GM23338 (cell line): ENCODE data around the gene AP3B2. TPM values are rescaled to one million over a fixed set of nuclear protein-coding genes. Genes with fewer than 3 reads are reported as not detected.

ENCODE experiments used
- ATAC-seq: fragments of 200-7000 bp; cut with Tn5 transposase; 3 replicates; pipeline ENCODE4 v1.9.1; 2020
- DNase-seq: peaks from one replicate; pipeline ENCODE4 v3.0.0-alpha.2; 2015; ENCODE audit warnings: low spot score
- H2AFZ ChIP-seq: fragments of 200-600 bp; sonication (generic); 2 replicates; pipeline ENCODE4 v1.8.0; 2016; ENCODE audit warnings: antibody characterized with exemption, mild to moderate bottlenecking, moderate library complexity
- H3F3A ChIP-seq: fragments of 200-600 bp; sonication (generic); replicated peaks from 2 replicates; pipeline ENCODE4 v1.8.0; 2017; ENCODE audit warnings: antibody characterized with exemption, mixed run types, low read depth
- H3K27ac ChIP-seq: fragments of 200-600 bp; sonication (generic); 2 replicates; pipeline ENCODE4 v1.6.1; 2016; ENCODE audit warnings: low read depth
- H3K27me3 ChIP-seq: fragments of 200-600 bp; sonication (generic); 2 replicates; pipeline ENCODE4 v1.8.0; 2016; ENCODE audit warnings: mild to moderate bottlenecking, mixed run types, moderate library complexity; ENCODE audit not compliant: insufficient read depth
- H3K36me3 ChIP-seq: fragments of 200-600 bp; sonication (generic); 2 replicates; pipeline ENCODE4 v1.8.0; 2016; ENCODE audit warnings: mild to moderate bottlenecking; ENCODE audit not compliant: insufficient read depth
- H3K4me1 ChIP-seq: fragments of 200-600 bp; sonication (generic); 2 replicates; pipeline ENCODE4 v1.8.0; 2016; ENCODE audit warnings: mild to moderate bottlenecking, moderate library complexity; ENCODE audit not compliant: insufficient read depth
- H3K4me2 ChIP-seq: fragments of 200-600 bp; sonication (generic); 2 replicates; pipeline ENCODE4 v1.7.1; 2017; ENCODE audit warnings: mixed run types
- H3K4me3 ChIP-seq: fragments of 200-600 bp; sonication (generic); 2 replicates; pipeline ENCODE4 v1.6.1; 2016; ENCODE audit warnings: mixed run types
- H3K79me2 ChIP-seq: fragments of 200-600 bp; sonication (generic); replicated peaks from 2 replicates; pipeline ENCODE4 v1.8.0; 2017; ENCODE audit warnings: mild to moderate bottlenecking; ENCODE audit not compliant: insufficient read depth
- H3K9me2 ChIP-seq: fragments of 200-600 bp; sonication (generic); 2 replicates; pipeline ENCODE4 v1.8.0; 2017; ENCODE audit not compliant: insufficient read depth
- H4K20me1 ChIP-seq: fragments of 200-600 bp; sonication (generic); replicated peaks from 2 replicates; pipeline ENCODE4 v1.8.0; 2017; ENCODE audit warnings: mild to moderate bottlenecking; ENCODE audit not compliant: insufficient read depth
- H3K27ac Mint-ChIP-seq: 2 replicates; pipeline ENCODE4 v1.8.0; 2020; ENCODE audit warnings: inconsistent platforms, mild to moderate bottlenecking, moderate library complexity, mixed read lengths
- H3K27me3 Mint-ChIP-seq: 3 replicates; pipeline ENCODE4 v1.8.0; 2022; ENCODE audit warnings: low read depth, mild to moderate bottlenecking, moderate library complexity, mixed read lengths, inconsistent platforms; ENCODE audit not compliant: insufficient read depth, poor library complexity
- H3K36me3 Mint-ChIP-seq: 3 replicates; pipeline ENCODE4 v1.8.0; 2021; ENCODE audit warnings: low read depth, mild to moderate bottlenecking, inconsistent platforms, moderate library complexity, mixed read lengths
- H3K4me1 Mint-ChIP-seq: 3 replicates; pipeline ENCODE4 v1.8.0; 2020; ENCODE audit warnings: mild to moderate bottlenecking, inconsistent platforms, mixed read lengths
- H3K4me3 Mint-ChIP-seq: 3 replicates; pipeline ENCODE4 v1.8.0; 2021; ENCODE audit warnings: moderate library complexity, mild to moderate bottlenecking, inconsistent platforms, mixed read lengths
- H3K9me3 Mint-ChIP-seq: 3 replicates; pipeline ENCODE4 v1.8.0; 2020; ENCODE audit warnings: moderate library complexity, mild to moderate bottlenecking, inconsistent platforms, mixed read lengths
- CREB1 ChIP-seq: fragments of 250-450 bp; sonication (Bioruptor Pico); IDR thresholded peaks from 2 replicates; pipeline ENCODE4 v1.5.0; 2020; ENCODE audit warnings: low read depth, mild to moderate bottlenecking, moderate library complexity
- CTCF ChIP-seq, 2 experiments: fragments of 200-600 bp in 1 of 2; sonication (generic) in 1 of 2; conservative IDR thresholded peaks; 2 replicates each; pipeline versions ENCODE4 v1.5.1 to v1.6.1; 2016 to 2017; ENCODE audit warnings: antibody characterized with exemption in 2 of 2, low read depth in 2 of 2, mild to moderate bottlenecking in 2 of 2, moderate library complexity in 1 of 2
- EZH2 ChIP-seq: fragments of 200-600 bp; sonication (generic); IDR thresholded peaks from one replicate; pipeline ENCODE4 v1.8.0; 2017; ENCODE audit warnings: antibody characterized with exemption, mild to moderate bottlenecking, low read depth; ENCODE audit not compliant: unreplicated experiment
- EZH2phosphoT487 ChIP-seq: fragments of 200-600 bp; sonication (generic); IDR thresholded peaks from one replicate; pipeline ENCODE4 v1.8.1; 2018; ENCODE audit warnings: antibody characterized with exemption; ENCODE audit not compliant: unreplicated experiment
- JUNB ChIP-seq: IDR thresholded peaks from one replicate; pipeline ENCODE4 v1.6.1; 2016; ENCODE audit warnings: antibody characterized with exemption; ENCODE audit not compliant: unreplicated experiment
- NANOG ChIP-seq: IDR thresholded peaks from 2 replicates; pipeline ENCODE4 v1.6.1; 2016; ENCODE audit warnings: antibody characterized with exemption, borderline replicate concordance
- POLR2AphosphoS5 ChIP-seq: IDR thresholded peaks from 2 replicates; pipeline ENCODE4 v1.6.1; 2016; ENCODE audit warnings: antibody characterized with exemption, low read depth
- REST ChIP-seq: IDR thresholded peaks from one replicate; pipeline ENCODE4 v1.6.1; 2018; ENCODE audit warnings: antibody characterized with exemption; ENCODE audit not compliant: unreplicated experiment
- STAT1 ChIP-seq: IDR thresholded peaks from one replicate; pipeline ENCODE4 v1.6.1; 2016; ENCODE audit warnings: antibody characterized with exemption; ENCODE audit not compliant: unreplicated experiment
- ZNF114 ChIP-seq: fragments of 250-450 bp; sonication (Bioruptor Pico); IDR thresholded peaks from 2 replicates; pipeline ENCODE4 v1.5.0; 2020; ENCODE audit warnings: mild to moderate bottlenecking, moderate library complexity
- ZNF331 ChIP-seq: fragments of 250-450 bp; sonication (Bioruptor Pico); IDR thresholded peaks from 2 replicates; pipeline ENCODE4 v1.5.0; 2020; ENCODE audit warnings: low read depth, mild to moderate bottlenecking, moderate library complexity
- ZNF462 ChIP-seq: fragments of 250-450 bp; sonication (Bioruptor Pico); IDR thresholded peaks from 2 replicates; pipeline ENCODE4 v1.5.0; 2020; ENCODE audit warnings: mild to moderate bottlenecking, moderate library complexity
- polyA plus RNA-seq: library from polyadenylated mRNA; unstranded; fragments of >200 nt; fragmentation: Nextera tagmentation; extraction: Ambion mirVana; gene quantifications from 2 replicates; pipeline ENCODE4 v1.2.1, GENCODE V29; 2016
- total RNA-seq: library from RNA; depleted of rRNA; stranded (reverse); fragments of >200 nt; shearing (Covaris generic); gene quantifications from 2 replicates; pipeline ENCODE4 v1.2.3, GENCODE V29; 2014
- TF ChIP-seq, protein P1 (sequence below): IDR thresholded peaks from 2 replicates; pipeline ENCODE4 v1.6.1; 2016; ENCODE audit warnings: antibody characterized with exemption

AP3B2 gene
- total and polyA plus RNA-seq, 2 experiments from 2014 or later, result 9.5 to 19.2 TPM

GRCh38 chr15:82635798-82636197, 73.9 kb downstream of the AP3B2 start:
- no peak overlapping the region for H3K4me3 ChIP-seq
- Mint-ChIP-seq H3K9me3 (no peaks in the 10 kb centered on the region), H3K27me3 (no peaks in the 10 kb centered on the region), H3K4me1 (no peaks in the 10 kb centered on the region), H3K4me3 (no peak overlapping the region), H3K36me3 (no peaks in the 10 kb centered on the region), H3K27ac (no peak overlapping the region)
- H3K79me2 ChIP-seq, result no peaks in the 10 kb centered on the region
- no peak for TF ChIP-seq POLR2AphosphoS5
- TF ChIP-seq NANOG, result no peak
- TF ChIP-seq CTCF (conservative IDR thresholded peaks at IDR 0.05; ENCODE audit: low read depth in 2 of 2), result no peak
- TF ChIP-seq REST, result no peak
- no peak for TF ChIP-seq ZNF114 (CRISPR knock-in tag)
- no peak for TF ChIP-seq ZNF331
- no peak for TF ChIP-seq JUNB
- TF ChIP-seq EZH2phosphoT487, result no peak
- no peak for TF ChIP-seq STAT1
- TF ChIP-seq, protein P1, sequence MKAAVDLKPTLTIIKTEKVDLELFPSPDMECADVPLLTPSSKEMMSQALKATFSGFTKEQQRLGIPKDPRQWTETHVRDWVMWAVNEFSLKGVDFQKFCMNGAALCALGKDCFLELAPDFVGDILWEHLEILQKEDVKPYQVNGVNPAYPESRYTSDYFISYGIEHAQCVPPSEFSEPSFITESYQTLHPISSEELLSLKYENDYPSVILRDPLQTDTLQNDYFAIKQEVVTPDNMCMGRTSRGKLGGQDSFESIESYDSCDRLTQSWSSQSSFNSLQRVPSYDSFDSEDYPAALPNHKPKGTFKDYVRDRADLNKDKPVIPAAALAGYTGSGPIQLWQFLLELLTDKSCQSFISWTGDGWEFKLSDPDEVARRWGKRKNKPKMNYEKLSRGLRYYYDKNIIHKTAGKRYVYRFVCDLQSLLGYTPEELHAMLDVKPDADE, result no peak
- TF ChIP-seq CREB1 (CRISPR knock-in tag), result no peak
- TF ChIP-seq ZNF462 (CRISPR knock-in tag), result no peak
- TF ChIP-seq EZH2, result no peak
- H3K4me2 ChIP-seq, result no peak overlapping the region
- no peaks in the 10 kb centered on the region for H3F3A ChIP-seq
- no peak for ATAC-seq
- H3K27me3 ChIP-seq, result no peaks in the 10 kb centered on the region
- no peaks in the 10 kb centered on the region for H3K4me1 ChIP-seq
- H3K36me3 ChIP-seq, result no peaks in the 10 kb centered on the region
- H3K9me2 ChIP-seq, result no peaks in the 10 kb centered on the region
- no peak overlapping the region for H3K27ac ChIP-seq
- no peaks in the 10 kb centered on the region; the same call in 1 of the 2 replicates for H4K20me1 ChIP-seq
- no peak overlapping the region for H2AFZ ChIP-seq
- DNase-seq, result no peak
